ENCODE measurements around the gene DENND1A. TPM values are rescaled to one million over a fixed set of nuclear protein-coding genes. Genes with fewer than 3 reads are reported as not detected.

The DENND1A gene
- total and polyA plus RNA-seq, 2 donors from 2014 or later, result 16.3 to 19.6 TPM

GRCh38 chr9:123866497-123866896 is 63.4 kb downstream of the DENND1A start:
- Histone ChIP-seq H3K9me3 (ENCODE audit: control insufficient read depth in 2 of 3, insufficient read depth in 1 of 3, low read length in 3 of 3) (no peaks in the 10 kb centered on the region), H3K4me1 (ENCODE audit: control insufficient read depth in 2 of 3, insufficient read depth in 2 of 3, low read depth in 1 of 3, low read length in 3 of 3) (peaks cover 0 to 9% (median 7%) of the 10 kb centered on the region in 3 donors), H3K9ac (ENCODE audit: low read length in 3 of 3) (no peak overlapping the region), H3K4me3 (ENCODE audit: low read length in 3 of 3) (no peak overlapping the region), H3K36me3 (ENCODE audit: control insufficient read depth in 2 of 3, insufficient read depth in 3 of 3, low read length in 3 of 3) (no peaks in the 10 kb centered on the region), H3K27ac (ENCODE audit: low read depth in 2 of 2, low read length in 2 of 2) (no peak overlapping the region), H3K27me3 (ENCODE audit: control insufficient read depth, insufficient read depth, low read length) (no peaks in the 10 kb centered on the region)
- DNase-seq (no peak), FAIRE-seq (no peak)
- no peak for TF ChIP-seq CTCF (IDR thresholded peaks at IDR 0.05; ENCODE audit: borderline replicate concordance, extremely low read depth, insufficient read depth)
- intact Hi-C loops (cut with DNase I), result no loop called here

GRCh38 chr9:123865226-123866000 is 64.5 kb downstream of the DENND1A start:
- H3K4me1 ChIP-seq (ENCODE audit: control insufficient read depth in 2 of 3, insufficient read depth in 2 of 3, low read depth in 1 of 3, low read length in 3 of 3), result peaks cover 2 to 9% (median 9%) of the 10 kb centered on the region in 3 donors
- no peak overlapping the region for H3K4me3 ChIP-seq (ENCODE audit: low read length in 3 of 3)
- no peak overlapping the region for H3K9ac ChIP-seq (ENCODE audit: low read length in 3 of 3)
- H3K36me3 ChIP-seq (ENCODE audit: control insufficient read depth in 2 of 3, insufficient read depth in 3 of 3, low read length in 3 of 3), result no peaks in the 10 kb centered on the region
- no peaks in the 10 kb centered on the region for H3K9me3 ChIP-seq (ENCODE audit: control insufficient read depth in 2 of 3, insufficient read depth in 1 of 3, low read length in 3 of 3)
- H3K27me3 ChIP-seq (ENCODE audit: control insufficient read depth, insufficient read depth, low read length), result no peaks in the 10 kb centered on the region
- no peak for TF ChIP-seq CTCF (IDR thresholded peaks at IDR 0.05; ENCODE audit: borderline replicate concordance, extremely low read depth, insufficient read depth)
- no peak for FAIRE-seq
- no peak overlapping the region for H3K27ac ChIP-seq (ENCODE audit: low read depth in 2 of 2, low read length in 2 of 2)
- intact Hi-C loops (cut with DNase I), result no loop called here
- no peak for DNase-seq

GRCh38 chr9:123864251-123864650 is 65.7 kb downstream of the DENND1A start:
- H3K9me3 ChIP-seq (ENCODE audit: control insufficient read depth in 2 of 3, insufficient read depth in 1 of 3, low read length in 3 of 3), result no peaks in the 10 kb centered on the region
- intact Hi-C loops (cut with DNase I), result no loop called here
- H3K27me3 ChIP-seq (ENCODE audit: control insufficient read depth, insufficient read depth, low read length), result no peaks in the 10 kb centered on the region
- no peak overlapping the region for H3K27ac ChIP-seq (ENCODE audit: low read depth in 2 of 2, low read length in 2 of 2)
- no peaks in the 10 kb centered on the region for H3K36me3 ChIP-seq (ENCODE audit: control insufficient read depth in 2 of 3, insufficient read depth in 3 of 3, low read length in 3 of 3)
- no peak for DNase-seq
- no peak overlapping the region for H3K9ac ChIP-seq (ENCODE audit: low read length in 3 of 3)
- no peak for TF ChIP-seq CTCF (IDR thresholded peaks at IDR 0.05; ENCODE audit: borderline replicate concordance, extremely low read depth, insufficient read depth)
- FAIRE-seq, result no peak
- peaks cover 3 to 9% (median 9%) of the 10 kb centered on the region in 3 donors for H3K4me1 ChIP-seq (ENCODE audit: control insufficient read depth in 2 of 3, insufficient read depth in 2 of 3, low read depth in 1 of 3, low read length in 3 of 3)
- no peak overlapping the region for H3K4me3 ChIP-seq (ENCODE audit: low read length in 3 of 3)

All from kidney (tissue), 14 donors.